ENCODE data around the gene BCL6. TPM values are rescaled to one million over a fixed set of nuclear protein-coding genes. Genes with fewer than 3 reads are reported as not detected.

The BCL6 gene
- total and polyA plus RNA-seq, 9 of the 15 experiments (the other 6 are each of a cell fraction or from before 2014, with no cell fraction given) = 0.08 to 3.5 (median 1.6) TPM

DNA sequence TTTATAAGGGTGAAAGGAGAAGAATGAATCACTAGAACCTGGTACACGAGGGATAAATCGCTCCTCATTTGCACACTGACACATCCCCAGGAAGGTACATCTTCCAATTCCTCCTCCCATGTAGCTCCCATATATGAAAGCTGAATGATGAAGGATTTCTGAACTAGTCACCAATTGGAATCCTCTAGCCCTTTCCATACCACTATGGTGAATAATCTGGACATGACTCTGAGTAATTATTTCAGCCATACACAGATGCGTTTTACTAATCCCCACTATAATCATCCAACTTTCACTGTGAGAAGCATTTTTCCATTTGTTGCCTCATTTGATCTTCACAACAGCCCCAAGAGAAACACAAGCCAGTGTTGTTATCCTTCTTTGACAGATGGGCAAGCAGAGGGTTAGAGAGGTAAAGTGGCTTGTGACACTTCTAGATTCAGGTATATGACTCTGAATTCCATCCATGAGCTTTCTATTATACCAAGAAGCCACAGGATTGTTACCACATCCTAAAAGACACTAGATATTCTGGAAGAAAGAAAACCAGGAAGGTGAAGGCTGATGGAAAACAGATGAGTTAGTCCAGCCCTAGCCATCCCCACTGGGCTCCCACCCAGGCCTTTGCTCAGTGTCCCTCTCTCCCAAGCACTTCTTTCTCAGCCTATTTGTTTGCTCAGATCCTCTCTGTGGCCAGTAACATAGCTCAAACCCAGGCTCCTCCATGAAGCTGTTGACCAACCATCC lies 22.2 kb upstream of the BCL6 start:
- TF ChIP-seq FOXP1 (CRISPR knock-in tag; IDR thresholded peaks at IDR 0.05) = no peak
- no peak for TF ChIP-seq FOXA1 (IDR thresholded peaks at IDR 0.05; ENCODE audit: borderline replicate concordance)
- TF ChIP-seq HMG20B (CRISPR knock-in tag; IDR thresholded peaks at IDR 0.05) = no peak
- TF ChIP-seq, protein P1, sequence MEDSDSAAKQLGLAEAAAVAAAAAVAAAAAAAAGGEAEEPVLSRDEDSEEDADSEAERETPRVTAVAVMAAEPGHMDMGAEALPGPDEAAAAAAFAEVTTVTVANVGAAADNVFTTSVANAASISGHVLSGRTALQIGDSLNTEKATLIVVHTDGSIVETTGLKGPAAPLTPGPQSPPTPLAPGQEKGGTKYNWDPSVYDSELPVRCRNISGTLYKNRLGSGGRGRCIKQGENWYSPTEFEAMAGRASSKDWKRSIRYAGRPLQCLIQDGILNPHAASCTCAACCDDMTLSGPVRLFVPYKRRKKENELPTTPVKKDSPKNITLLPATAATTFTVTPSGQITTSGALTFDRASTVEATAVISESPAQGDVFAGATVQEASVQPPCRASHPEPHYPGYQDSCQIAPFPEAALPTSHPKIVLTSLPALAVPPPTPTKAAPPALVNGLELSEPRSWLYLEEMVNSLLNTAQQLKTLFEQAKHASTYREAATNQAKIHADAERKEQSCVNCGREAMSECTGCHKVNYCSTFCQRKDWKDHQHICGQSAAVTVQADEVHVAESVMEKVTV (CRISPR knock-in tag; IDR thresholded peaks at IDR 0.05) = no peak
- TF ChIP-seq ZNF140 (CRISPR knock-in tag; IDR thresholded peaks at IDR 0.05) = no peak
- TF ChIP-seq KLF16 (IDR thresholded peaks at IDR 0.05) = no peak
- TF ChIP-seq ZNF551 (CRISPR knock-in tag; IDR thresholded peaks at IDR 0.05) = no peak
- no peak for TF ChIP-seq JUNB (CRISPR knock-in tag; conservative IDR thresholded peaks at IDR 0.05)
- no peak for TF ChIP-seq MEF2A (IDR thresholded peaks at IDR 0.05; ENCODE audit: control insufficient read depth, low read depth, low read length)
- TF ChIP-seq, protein P2, sequence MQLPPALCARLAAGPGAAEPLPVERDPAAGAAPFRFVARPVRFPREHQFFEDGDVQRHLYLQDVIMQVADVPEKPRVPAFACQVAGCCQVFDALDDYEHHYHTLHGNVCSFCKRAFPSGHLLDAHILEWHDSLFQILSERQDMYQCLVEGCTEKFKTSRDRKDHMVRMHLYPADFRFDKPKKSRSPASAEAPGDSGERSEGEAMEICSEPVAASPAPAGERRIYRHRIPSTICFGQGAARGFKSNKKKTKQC (CRISPR knock-in tag; IDR thresholded peaks at IDR 0.05) = no peak
- TF ChIP-seq KLF13 (tag; IDR thresholded peaks at IDR 0.05; ENCODE audit: borderline replicate concordance, low read depth) = no peak
- no peak for TF ChIP-seq MCM2 (IDR thresholded peaks at IDR 0.05; ENCODE audit: low read depth)
- TF ChIP-seq, protein P3, sequence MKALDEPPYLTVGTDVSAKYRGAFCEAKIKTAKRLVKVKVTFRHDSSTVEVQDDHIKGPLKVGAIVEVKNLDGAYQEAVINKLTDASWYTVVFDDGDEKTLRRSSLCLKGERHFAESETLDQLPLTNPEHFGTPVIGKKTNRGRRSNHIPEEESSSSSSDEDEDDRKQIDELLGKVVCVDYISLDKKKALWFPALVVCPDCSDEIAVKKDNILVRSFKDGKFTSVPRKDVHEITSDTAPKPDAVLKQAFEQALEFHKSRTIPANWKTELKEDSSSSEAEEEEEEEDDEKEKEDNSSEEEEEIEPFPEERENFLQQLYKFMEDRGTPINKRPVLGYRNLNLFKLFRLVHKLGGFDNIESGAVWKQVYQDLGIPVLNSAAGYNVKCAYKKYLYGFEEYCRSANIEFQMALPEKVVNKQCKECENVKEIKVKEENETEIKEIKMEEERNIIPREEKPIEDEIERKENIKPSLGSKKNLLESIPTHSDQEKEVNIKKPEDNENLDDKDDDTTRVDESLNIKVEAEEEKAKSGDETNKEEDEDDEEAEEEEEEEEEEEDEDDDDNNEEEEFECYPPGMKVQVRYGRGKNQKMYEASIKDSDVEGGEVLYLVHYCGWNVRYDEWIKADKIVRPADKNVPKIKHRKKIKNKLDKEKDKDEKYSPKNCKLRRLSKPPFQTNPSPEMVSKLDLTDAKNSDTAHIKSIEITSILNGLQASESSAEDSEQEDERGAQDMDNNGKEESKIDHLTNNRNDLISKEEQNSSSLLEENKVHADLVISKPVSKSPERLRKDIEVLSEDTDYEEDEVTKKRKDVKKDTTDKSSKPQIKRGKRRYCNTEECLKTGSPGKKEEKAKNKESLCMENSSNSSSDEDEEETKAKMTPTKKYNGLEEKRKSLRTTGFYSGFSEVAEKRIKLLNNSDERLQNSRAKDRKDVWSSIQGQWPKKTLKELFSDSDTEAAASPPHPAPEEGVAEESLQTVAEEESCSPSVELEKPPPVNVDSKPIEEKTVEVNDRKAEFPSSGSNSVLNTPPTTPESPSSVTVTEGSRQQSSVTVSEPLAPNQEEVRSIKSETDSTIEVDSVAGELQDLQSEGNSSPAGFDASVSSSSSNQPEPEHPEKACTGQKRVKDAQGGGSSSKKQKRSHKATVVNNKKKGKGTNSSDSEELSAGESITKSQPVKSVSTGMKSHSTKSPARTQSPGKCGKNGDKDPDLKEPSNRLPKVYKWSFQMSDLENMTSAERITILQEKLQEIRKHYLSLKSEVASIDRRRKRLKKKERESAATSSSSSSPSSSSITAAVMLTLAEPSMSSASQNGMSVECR (CRISPR knock-in tag; IDR thresholded peaks at IDR 0.05) = no peak
- Histone ChIP-seq H4K20me1 (replicated peaks; ENCODE audit: control insufficient read depth, insufficient read depth, low read length) (no peaks in the 10 kb centered on the region), H3K27ac (ENCODE audit: extremely low read depth, low read depth, low read length) (no peak overlapping the region), H2AFZ (ENCODE audit: low read depth, low read length) (no peak overlapping the region), H3K36me3 (ENCODE audit: control insufficient read depth, insufficient read depth, low read length) (no peaks in the 10 kb centered on the region), H3K9me3 (replicated peaks; ENCODE audit: control insufficient read depth, insufficient read depth, low read depth, low read length) (no peaks in the 10 kb centered on the region), H3K9ac (ENCODE audit: insufficient read depth in 1 of 2, low read depth in 2 of 2, low read length in 2 of 2) (no peak overlapping the region), H3K4me1 (replicated peaks in 1 of 2; ENCODE audit: control insufficient read depth in 2 of 2, insufficient read depth in 2 of 2, low read length in 2 of 2) (no peaks in the 10 kb centered on the region), H3K79me2 (ENCODE audit: control insufficient read depth, insufficient read depth, low read length) (no peaks in the 10 kb centered on the region), H3K9me1 (ENCODE audit: control insufficient read depth, insufficient read depth, low read length) (no peaks in the 10 kb centered on the region), H3K4me3 (no peak overlapping the region), H3K4me2 (ENCODE audit: insufficient read depth, low read length) (no peak overlapping the region), H3K27me3 (ENCODE audit: control insufficient read depth in 2 of 2, insufficient read depth in 2 of 2, low read length in 2 of 2) (peaks cover 13 to 19% of the 10 kb centered on the region in 2 experiments; a peak in 3 of 5 replicates)
- intact Hi-C loops (cut with micrococcal nuclease) = no loop called here
- POLR2A ChIA-PET = interaction anchor here (1.2 kb wide), 1 partner anchor 47 kb away, joined by 3 read pairs; no protein-coding TSS in a partner anchor
- in situ Hi-C loops (cut with MboI) = no loop called here
- no peak for ATAC-seq
- WGBS (ENCODE audit: insufficient coverage, low coverage, missing lambda C conversion rate) = 0% methylated on average over 3 of the region's 3 CpGs
- no TSS peak for BruUV-seq (replicated peaks)
- DNase-seq (ENCODE audit: extremely low read depth in 1 of 4, low spot score in 3 of 4) = no peak
- FAIRE-seq = no peak
- CTCF ChIA-PET (ENCODE audit: low intra/inter-chr PET ratio) = no interaction called here
